Activated CD4-positive, CD25-positive, alpha-beta regulatory T cell treated with anti-CD3 and anti-CD28 coated beads, Interleukin-2, amount 50 U/mL, for 24 hours (primary cell): ENCODE measurements around the gene TMC1.
"Not testable (repeated sequence)": the region's sequence is repeated elsewhere in the genome, so short reads cannot be mapped to it uniquely, and the experiment has no call there.

Experiments
- ATAC-seq, 2 donors: fragments of 150-1000 bp; cut with Tn5 transposase; one replicate each; pipeline ENCODE4 v1.10.0; 2021; ENCODE audit warnings: mild to moderate bottlenecking in 1 of 2, moderate library complexity in 1 of 2

Gene TMC1

DNA sequence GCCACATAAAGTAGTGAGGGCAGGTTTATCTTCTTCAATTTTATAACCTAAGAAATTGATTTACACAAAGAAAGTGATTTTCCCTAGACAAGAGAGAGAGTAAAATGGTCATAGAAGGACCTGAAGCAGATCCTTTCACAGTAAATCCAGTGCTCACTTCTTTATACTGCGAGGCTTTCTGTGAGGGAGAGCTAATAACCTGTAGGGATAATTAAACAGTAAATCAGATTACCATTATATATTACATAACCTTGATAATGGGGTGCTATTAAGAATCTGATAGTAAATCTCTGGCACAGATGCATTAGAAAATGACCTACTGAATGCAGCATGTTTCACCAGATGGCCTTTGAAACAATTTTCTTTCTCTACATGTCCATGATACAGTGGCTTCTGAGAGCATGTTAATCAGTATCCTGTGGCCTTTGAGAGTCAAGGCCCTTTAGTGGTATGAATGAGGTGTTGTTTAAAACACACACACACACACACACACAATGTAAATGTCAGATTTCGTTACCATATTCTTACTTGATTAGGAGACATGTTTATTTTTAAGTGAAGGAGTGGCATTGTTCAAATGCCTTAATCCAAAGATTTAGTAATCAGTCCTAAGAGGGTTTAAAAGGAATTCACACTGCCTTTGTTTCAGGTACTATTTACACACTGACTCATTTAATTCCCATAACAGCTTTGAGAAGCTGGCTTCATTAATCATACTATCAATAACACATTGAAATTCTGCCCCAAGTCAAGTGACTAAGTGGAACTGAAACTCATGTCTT is 306.7 kb downstream of the TMC1 start:
- ATAC-seq: no peak

DNA sequence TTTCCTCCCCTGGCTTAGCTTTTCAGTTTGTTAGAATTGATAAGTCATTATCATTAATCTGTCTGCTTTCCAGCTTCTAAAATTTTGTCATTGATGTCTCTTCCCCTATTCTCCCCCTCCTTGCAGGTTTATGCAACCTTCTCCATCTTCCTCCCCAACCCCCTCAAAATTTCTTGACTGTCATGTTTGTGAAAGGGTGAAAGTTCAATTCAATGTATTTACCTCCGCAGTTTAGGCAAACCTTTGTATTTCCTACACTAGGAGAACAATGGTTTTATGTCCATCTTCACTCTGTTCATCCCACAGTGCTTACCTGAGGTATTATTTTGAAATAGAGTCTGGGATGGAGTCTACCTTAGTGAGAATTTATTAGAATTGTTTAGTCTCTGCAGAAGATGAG is 313.6 kb downstream of the TMC1 start:
- ATAC-seq: no peak

DNA sequence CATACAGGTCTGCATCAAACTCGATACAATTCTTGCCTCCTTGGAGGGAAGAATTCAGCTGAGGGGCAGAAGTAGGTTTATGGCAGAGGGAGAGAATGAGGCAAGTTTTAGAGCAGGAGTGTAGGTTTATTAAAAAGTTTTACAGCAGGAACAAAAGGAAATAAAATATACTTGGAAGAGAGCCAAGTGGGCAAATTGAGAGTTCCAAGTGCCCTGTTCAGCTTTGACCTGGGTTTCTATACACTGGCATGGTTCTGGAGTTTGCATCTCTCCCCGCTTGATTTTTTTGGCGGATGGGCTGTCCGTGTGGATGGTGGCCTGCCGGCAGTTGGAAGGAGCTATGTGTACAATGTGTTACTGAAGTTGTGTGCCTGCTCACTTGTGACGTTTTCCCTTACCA is 315.4 kb downstream of the TMC1 start:
- ATAC-seq: no peak

DNA sequence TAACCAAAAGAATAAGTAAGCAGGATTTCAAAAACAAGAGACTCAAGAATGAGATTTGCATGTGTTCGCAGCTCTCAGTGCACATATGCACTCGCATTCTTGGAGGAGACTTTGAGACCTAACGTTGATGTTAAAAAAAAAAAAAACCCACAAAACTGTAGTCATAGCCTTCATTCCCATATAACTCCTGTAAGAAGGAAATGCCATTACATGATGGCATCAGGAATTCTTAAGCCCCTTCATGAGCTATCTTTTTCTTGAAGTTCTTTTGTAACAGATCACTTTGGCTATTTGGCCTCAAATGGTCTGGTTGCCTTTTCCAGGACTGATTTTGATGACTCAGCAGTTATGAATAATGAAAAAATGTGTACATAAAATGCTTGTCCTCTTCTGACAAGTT is 317.7 kb downstream of the TMC1 start:
- ATAC-seq: no peak

DNA sequence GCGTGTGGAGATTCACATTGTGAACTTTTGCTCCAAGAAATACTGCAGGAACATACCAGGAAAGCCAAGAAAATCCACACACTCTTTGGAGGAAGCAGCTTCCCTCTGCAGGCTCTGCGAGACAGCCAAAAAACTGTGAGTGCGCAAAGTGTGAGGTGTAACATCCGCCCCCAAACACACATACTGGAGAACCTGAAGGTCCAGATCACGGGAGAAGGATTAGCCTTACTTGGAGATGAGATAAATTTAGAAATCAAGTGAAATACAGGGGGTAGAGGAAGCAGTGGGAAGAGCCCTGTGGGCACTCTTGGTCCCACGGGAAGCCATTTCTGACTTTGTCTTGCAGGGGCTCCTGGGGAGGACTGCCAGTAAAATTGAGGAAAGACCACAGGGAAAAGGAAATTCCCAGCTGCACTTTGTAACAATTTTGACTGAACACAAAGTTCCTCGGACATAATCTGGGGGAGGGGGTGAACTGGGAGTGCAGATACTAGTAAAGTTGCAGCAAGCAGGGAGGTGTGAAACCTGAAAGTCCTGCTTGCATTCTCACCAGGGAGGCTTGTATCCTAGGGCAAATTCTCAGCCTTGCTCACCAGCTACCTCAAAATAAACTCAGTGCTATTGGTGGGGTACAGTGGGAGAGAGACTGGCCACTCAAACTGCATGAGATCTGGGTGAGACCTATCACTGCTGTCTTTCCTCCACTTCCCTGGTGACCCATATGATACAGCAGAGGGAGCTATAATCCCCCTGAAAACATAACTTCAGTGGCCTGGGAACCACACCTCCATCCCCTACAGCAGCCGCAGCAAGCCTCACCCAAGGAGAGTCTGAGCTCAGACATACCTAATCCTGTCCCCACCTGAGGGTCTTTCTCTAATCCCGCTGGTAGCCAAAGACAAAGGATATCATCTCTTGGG is 322.4 kb downstream of the TMC1 start:
- ATAC-seq: no peak

DNA sequence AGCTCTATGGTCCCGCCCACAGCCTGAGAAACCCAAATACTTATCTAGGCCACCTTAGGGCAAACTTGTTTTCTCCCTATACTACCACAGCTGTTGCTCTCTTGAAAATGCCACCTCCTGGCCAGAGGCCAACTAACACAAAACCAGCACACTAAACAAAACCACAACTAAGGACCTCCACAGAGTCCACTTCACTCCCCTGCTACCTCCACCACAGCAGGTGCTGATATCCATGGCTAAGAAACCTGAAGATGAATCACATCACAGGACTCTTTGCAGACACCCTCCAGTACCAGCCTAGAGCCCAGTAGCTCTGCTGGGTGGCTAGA is 323.0 kb downstream of the TMC1 start:
- ATAC-seq: no peak

DNA sequence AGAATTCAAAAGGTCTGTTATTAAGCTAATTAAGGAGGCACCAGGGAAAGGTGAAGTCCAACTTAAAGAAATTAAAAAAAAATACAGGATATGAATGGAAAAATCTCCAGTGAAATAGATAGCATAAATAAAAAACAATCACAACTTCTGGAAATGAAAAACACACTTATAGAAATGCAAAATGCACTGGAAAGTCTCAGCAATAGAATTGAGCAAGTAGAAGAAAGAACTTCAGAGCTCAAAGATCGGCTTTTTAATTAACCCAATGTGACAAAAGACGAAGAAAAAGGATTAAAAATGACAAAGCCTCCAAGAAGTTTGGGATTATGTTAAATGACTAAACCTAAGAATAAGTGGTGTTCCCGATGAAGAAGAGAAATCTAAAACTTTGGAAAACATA is 323.6 kb downstream of the TMC1 start:
- ATAC-seq: not testable (repeated sequence)

DNA sequence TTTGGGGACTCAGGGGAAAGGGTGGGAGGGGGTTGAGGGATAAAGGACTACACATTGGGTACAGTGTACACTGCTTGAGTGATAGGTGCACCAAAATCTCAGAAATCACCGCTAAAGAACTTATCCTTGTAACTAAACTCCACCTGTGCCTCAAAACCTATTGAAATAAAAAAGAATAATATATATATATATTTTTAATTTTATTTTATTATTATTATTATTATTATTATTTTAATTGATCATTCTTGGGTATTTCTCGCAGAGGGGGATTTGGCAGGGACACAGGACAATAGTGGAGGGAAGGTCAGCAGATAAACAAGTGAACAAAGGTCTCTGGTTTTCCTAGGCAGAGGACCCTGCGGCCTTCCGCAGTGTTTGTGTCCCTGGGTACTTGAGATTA is 328.8 kb downstream of the TMC1 start:
- ATAC-seq: not testable (repeated sequence)

DNA sequence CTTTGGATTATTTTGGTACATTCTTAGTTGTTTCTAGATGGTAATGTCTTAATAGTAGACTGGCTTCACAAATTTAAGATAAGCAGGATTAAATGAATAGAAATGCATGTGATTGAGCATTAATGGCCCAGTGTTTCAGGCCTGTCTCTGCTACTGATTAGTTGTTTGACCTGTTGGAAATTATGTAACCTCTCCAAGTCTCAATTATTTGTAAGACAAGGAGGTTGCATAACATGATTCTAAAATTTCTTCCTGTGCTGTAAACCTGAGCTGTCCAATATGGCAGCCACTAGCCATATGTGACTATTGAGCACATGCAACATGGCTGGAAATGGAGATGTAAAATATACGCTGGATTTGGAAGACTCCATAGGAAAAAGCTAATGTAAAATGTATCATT is 333.9 kb downstream of the TMC1 start:
- ATAC-seq: no peak

DNA sequence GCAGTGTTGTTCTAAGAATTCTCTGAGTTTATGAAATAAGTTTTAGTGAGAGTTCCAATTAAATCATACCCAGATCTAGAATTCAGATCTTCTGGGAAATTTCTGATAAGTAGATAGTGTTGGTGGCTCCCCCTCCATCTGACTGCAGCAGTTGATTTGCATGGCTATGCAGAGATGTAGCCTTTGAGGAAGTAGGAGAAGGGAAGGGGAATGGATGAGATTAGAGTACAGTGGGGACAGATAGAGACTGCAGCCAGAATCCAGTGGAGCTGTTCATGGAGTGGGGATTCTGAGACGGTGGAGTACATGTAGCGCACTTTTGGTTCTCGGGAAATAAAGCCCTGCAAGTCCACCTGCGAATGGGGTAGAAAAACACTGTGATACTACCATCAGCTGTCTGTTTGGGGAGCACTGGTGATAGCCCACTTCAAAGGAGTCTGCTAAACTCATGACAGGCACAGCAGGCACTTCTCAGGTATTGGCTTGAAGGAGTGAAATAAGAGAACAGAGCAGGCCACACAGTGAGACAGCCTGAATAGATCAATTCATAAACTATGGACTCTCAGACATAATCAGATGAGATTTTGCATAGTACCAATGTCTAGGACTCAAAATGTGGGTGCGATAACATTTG is 334.6 kb downstream of the TMC1 start:
- no peak for ATAC-seq

DNA sequence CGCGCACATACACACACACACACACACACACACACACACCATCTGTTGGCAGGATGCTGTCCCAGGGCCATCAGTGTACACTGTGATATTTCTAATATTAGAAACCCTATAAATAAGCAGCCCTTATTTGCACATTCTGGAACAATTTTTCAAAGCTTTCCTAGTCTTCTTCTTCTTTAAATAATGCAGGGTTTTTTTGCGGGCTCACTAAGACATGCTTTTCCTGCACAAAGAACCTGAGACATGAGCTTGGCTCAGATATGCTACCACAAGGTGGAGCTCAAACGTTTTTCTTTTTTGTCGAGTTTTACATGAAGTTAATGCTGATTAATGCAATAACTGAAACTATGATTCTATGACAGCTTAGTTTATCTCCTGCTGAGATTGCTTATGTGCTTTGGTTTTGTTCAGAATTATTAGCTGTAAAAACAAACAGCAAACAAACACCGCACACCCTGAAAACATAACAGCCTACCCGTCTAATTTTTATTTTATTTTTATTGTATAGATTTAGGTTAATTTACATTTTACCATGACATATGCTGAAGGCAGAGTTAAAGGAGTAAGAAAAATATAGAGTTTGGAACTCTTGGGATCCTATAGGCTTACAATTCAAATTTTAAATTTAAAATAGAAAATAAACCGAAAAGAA is 335.7 kb downstream of the TMC1 start:
- no peak for ATAC-seq

DNA sequence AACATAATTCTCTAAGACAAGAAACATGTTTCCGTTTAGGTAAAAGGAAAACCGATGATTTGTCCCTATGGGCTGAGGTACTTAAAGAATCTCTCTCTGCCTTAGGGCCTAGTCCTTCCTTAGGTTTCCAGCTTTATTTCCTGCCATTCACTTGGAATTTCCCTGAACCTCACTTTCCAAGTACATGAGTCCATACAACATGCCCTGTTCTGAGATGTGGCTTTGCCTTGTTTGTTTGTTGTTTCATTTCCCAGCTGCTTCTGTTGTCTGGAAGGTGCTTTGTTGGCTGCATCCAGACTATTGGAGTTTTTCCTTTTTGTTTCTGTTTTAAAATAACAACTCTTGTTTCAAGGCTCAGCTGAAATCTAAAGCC is 336.2 kb downstream of the TMC1 start:
- no peak for ATAC-seq

DNA sequence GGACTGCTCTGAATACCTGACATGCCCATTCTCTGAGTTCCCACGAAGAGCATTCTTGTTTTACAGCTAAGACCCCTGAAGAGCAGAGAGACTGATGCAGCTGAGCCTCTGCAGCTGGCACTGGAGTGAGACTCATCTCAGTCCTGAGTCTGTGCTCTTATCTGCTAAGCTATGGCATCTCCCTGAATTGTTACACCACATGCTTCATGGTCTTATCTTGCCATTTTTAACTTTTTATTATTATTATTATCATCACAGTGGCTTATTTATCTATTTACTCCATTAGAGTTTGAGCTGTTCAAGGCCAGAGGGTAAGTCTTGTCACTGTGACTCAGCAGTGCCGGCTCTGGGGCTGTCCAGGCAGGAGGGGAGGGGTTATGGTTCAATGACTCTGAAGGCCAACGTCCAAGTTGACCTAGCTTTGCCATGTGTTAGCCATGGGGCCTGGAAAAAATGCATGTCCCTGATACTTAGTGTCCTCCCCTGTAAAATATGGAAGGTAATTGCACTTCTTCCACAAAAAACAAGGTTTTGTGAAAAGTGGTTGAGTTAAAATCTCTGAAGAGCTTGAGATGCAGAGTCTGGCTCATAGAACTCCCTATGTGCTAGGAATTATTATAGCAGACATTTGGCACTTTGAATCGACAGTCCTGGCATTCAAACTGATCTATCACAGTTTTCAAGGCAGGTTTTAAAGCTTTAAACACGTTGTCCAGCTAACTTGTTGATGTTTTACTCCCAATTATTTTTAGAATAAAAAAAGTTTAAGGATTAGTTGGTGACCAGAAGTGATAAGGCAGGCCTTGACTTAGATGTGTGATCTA is 336.9 kb downstream of the TMC1 start:
- ATAC-seq: no peak

DNA sequence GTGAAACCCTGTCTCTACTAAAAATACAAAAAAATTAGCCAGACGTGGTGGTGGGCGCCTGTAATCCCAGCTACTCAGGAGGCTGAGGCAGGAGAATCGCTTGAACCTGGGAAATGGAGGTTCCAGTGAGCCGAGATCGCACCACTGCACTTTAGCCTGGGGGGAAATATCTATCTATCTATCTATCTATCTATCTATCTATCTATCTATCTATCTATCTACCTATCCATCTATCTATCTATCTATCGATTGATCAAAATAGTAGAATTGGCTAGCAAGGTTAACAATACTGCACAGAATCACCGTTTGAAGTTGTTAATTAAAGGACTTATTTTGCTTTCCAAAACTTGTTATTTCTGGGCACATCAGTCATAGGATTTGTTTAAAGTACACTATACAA is 341.4 kb downstream of the TMC1 start:
- ATAC-seq: not testable (repeated sequence)

DNA sequence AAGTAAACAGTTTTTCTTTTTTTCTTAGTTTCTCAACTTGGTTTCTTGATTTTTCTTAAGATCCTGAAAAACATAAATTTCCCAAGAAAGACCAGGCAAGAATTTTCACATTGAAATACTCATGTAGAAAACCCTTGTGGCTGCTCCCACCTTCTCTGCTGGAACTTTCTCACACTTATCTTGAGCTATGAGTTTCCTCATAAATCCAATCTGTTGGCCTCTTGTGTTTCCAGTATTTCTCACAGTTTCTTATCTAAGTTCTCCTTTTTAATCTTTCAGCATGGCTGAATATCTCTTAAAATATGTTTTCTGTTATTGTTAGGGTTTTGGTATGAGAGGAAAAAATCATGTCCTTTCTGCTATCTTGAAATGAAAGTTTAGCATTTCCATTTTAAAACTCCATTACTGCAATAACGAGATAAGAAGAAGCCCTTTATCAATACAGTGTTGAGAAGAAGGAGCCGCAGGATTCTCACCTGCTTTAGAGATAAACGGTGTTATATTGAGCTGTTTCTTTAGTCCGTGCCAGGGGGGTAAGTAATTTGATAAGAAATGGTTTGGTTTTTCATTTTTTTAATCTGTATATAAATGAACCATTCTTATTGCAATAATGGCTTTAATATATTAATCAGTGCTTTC is 342.2 kb downstream of the TMC1 start:
- no peak for ATAC-seq

DNA sequence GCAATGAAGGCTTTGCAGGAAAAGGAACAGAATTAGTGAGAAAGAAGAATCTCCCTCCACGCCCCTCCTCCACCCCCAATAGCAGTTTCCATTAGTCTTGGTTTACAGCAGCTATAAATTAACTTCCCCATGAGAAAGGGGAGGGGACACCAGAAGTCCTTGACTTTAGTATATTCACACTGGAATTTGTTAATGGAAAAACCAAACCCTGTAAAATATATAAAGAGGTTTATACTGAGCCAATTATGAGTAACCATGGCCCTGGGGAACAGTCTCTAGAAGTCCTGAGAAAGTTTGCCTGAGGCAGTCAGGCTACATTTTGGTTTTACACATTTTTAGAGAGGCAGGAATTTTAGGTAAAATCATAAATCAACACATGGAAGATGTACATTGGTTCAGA is 342.9 kb downstream of the TMC1 start:
- no peak for ATAC-seq

DNA sequence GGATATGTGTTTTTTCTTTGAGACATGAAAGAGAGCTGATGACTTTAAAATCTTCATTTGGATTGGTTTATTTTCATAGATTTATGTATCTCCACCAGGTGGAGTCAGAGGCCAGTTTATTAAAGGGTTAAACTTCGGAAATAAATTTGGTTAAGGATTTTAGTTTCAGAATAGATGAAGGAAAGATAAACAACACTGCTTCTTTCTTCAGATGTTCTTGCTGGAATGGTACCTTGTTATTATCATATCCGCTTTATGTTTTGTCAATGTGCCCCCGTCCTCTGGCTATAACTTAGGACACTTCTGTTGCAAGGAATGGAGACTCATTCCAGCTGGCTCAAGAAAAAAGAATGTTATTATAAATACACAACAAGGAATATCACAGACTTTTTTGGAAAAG is 350.3 kb downstream of the TMC1 start:
- ATAC-seq: no peak

DNA sequence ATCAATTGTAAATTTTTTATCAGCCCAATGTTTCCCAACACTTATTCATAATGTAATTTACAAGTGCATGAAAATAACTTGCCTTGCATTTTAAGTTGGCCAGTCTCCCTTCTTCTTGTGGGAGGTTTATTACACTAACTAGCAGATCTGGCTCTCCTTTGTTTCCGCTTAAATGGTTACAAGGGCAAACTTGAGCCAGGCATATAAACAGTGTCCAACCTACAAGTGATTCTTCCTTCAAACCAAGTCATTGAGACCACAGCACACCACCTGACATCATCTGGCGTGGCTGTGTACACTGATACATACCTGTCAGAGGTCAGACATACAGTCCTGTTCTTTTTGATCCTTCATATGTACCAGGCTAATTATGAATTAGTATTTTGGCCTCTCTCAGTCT is 351.3 kb downstream of the TMC1 start:
- ATAC-seq: no peak

DNA sequence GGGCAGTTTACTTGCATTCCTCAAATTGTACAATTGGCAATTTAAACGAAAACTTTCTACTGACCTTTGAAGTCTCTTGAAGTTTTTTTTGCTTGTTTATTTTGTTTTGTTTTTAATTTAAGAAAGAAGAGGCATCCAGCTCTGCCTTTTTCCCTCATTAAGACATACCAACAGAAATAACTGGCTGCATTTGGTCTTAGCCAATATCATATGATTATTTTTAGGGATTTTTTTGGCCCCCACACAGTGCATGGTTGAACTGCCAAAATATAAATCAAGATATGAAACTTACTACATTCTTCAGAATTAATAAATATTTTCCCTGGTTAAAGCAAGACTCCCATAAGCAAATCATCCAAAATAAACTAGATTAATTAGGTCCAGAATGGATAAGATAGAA is 352.0 kb downstream of the TMC1 start:
- ATAC-seq: no peak

DNA sequence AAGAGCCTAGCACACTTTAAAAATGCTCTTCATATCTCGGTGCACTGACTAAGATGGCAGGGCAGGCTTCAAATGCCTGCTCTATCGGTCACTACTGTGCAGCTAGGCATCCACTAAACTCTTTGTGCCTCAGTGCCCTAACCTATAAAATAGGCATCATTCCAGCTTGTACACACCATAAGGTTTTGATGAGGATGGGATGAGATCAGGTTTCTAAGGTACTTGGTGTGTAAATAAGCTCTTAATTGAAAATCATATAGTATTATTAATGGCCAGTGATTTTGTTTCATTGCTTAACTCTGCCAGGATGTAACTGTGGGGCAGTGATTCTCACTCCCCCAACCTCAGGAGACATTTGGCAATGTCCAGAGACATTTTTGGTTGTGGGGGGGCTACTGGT is 352.9 kb downstream of the TMC1 start:
- ATAC-seq: no peak

DNA sequence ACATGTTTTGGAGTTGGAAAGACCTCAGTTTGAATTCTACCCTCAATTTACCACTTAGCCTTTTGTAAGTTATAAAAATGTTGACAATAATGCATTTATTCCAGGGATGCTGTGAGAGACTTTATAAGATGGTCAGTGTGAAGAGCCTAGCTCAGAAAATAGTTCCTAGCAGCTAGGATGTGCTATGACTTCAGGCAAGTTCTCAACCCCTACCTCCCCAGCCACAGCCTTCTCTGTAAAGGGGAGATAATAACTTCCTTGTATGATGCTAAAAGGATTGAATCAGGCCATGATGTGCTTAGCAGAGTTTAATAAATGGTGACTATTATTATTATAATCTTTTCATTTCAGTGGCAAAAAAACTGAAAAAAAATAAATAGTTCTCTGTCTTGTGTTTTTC is 353.8 kb downstream of the TMC1 start:
- no peak for ATAC-seq

DNA sequence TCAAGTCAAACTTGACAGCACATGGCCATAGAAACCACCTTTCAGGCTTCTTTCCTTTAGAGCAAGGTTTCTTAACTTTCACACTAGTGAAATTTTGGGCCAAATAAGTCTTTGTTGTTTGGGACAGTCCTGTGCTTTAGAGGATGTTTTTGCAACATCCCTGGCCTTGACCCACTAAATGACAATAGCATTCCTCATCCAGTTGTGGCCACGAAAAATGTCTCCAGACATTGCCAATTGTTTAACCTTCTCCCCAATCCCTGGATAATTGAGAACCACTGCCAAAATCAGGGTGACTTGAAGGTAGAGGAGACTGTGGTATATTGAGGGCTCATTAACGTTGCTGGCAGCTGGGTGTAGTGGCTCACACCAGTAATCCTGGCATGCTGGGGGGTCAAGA is 359.4 kb downstream of the TMC1 start:
- no peak for ATAC-seq
